GM12892 (cell line): ENCODE measurements around the gene MXRA8.

Experiments used
- DNase-seq: peaks from one replicate; pipeline ENCODE4 v3.0.0; 2011; ENCODE audit not compliant: insufficient read length
- FAIRE-seq: peaks from 2 replicates; lab custom pipeline; 2011; peaks lifted over from hg19 to GRCh38; lab: Jason Lieb, UNC
- POLR2A ChIP-seq: IDR thresholded peaks from 2 replicates; pipeline ENCODE4 v1.6.1; 2011; ENCODE audit warnings: low read depth, low read length, control low read depth
- POLR2AphosphoS5 ChIP-seq: IDR thresholded peaks from 2 replicates; pipeline ENCODE4 v1.6.1; 2011; ENCODE audit warnings: low read depth, low read length, control low read depth
- TAF1 ChIP-seq: IDR thresholded peaks from 2 replicates; pipeline ENCODE4 v1.6.1; 2011; ENCODE audit warnings: low read depth, mild to moderate bottlenecking, control low read depth, low read length, borderline replicate concordance

The MXRA8 gene

GRCh38 chr1:1309251-1310108 is 48.9 kb downstream of the MXRA8 start:
- TF ChIP-seq TAF1 (no peak), POLR2AphosphoS5 (no peak), POLR2A (no peak; the same call in 1 of the 2 replicates)
- FAIRE-seq (no peak), DNase-seq (no peak)

GRCh38 chr1:1308756-1309250 is 49.6 kb downstream of the MXRA8 start:
- no peak for FAIRE-seq
- TF ChIP-seq TAF1: 0 out of 2 replicates have a peak, but pooled peaks have one; percentile 12
- no peak for TF ChIP-seq POLR2A
- no peak for DNase-seq

GRCh38 chr1:1307923-1308755 is 50.2 kb downstream of the MXRA8 start, which contains the start of the genes ACAP3 and PUSL1:
ACAP3 (minus strand) TSS chr1:1307930; CDS start chr1:1307815, 115 bp downstream.
PUSL1 (plus strand) TSS chr1:1308597; CDS start chr1:1308644, 47 bp downstream.
- TF ChIP-seq POLR2AphosphoS5 (0 out of 2 replicates have a peak, but pooled peaks have one; percentile 37), TAF1 (no peak), POLR2A (no peak; the same call in 1 of the 2 replicates)
- FAIRE-seq (peak; percentile 95), DNase-seq (peak; percentile 98)

GRCh38 chr1:1307261-1307922 is 51.0 kb downstream of the MXRA8 start:
- peak; percentile 87 for FAIRE-seq
- no peak for TF ChIP-seq POLR2A
- TF ChIP-seq TAF1: no peak
- no peak for TF ChIP-seq POLR2AphosphoS5
- DNase-seq: no peak

GRCh38 chr1:1306661-1307260 is 51.6 kb downstream of the MXRA8 start:
- no peak for TF ChIP-seq POLR2AphosphoS5
- no peak for TF ChIP-seq POLR2A
- FAIRE-seq: peak; percentile 17
- DNase-seq: no peak

GRCh38 chr1:1306070-1306660 is 52.2 kb downstream of the MXRA8 start:
- no peak for DNase-seq
- no peak for FAIRE-seq
- TF ChIP-seq TAF1: no peak
- TF ChIP-seq POLR2AphosphoS5: no peak
- TF ChIP-seq POLR2A: no peak

GRCh38 chr1:1305300-1306069 is 52.9 kb downstream of the MXRA8 start:
- DNase-seq: peak; percentile 75
- FAIRE-seq: peak; percentile 60
- TF ChIP-seq POLR2AphosphoS5: no peak
- peak; percentile 43; the same call in 1 of the 2 replicates for TF ChIP-seq POLR2A

GRCh38 chr1:1304331-1305299 is 53.7 kb downstream of the MXRA8 start:
- FAIRE-seq (no peak), DNase-seq (no peak)
- TF ChIP-seq POLR2AphosphoS5: no peak
- TF ChIP-seq POLR2A: no peak
- no peak for TF ChIP-seq TAF1

GRCh38 chr1:1303736-1304135 is 54.6 kb downstream of the MXRA8 start:
- no peak for TF ChIP-seq POLR2AphosphoS5
- TF ChIP-seq TAF1: no peak
- FAIRE-seq (no peak), DNase-seq (no peak)
